HFF-Myc (cell line): ENCODE results near the gene CC2D2A.
"Not testable (repeated sequence)": the region's sequence is repeated elsewhere in the genome, so short reads cannot be mapped to it uniquely, and the experiment has no call there.

ENCODE experiments used
- DNase-seq: peaks from one replicate; pipeline ENCODE4 v3.0.0-alpha.2; 2011; ENCODE audit warnings: low read depth; ENCODE audit errors: extremely low read depth
- H3K4me3 ChIP-seq: replicated peaks from 2 replicates; pipeline ENCODE4 v1.5.1; 2011; ENCODE audit warnings: low read depth, mild to moderate bottlenecking, control low read depth, low read length
- CTCF ChIP-seq: IDR thresholded peaks from 2 replicates; pipeline ENCODE4 v1.5.1; 2012; ENCODE audit warnings: mild to moderate bottlenecking, low read depth, low read length, control low read depth; ENCODE audit errors: missing control alignments

The CC2D2A gene

GRCh38 chr4:15506464-15506863, 36.8 kb downstream of the CC2D2A start:
- DNase-seq = no peak
- TF ChIP-seq CTCF = no peak
- H3K4me3 ChIP-seq = no peak overlapping the region

- no peak for TF ChIP-seq CTCF
- H3K4me3 ChIP-seq = no peak overlapping the region
- no peak for DNase-seq
Observed at GRCh38 chr4:15507679-15508078, 38.0 kb downstream of the CC2D2A start.

- no peak for TF ChIP-seq CTCF
- no peak overlapping the region for H3K4me3 ChIP-seq
- no peak for DNase-seq
Observed at GRCh38 chr4:15510961-15511360, 41.3 kb downstream of the CC2D2A start.

GRCh38 chr4:15513545-15513944, 43.9 kb downstream of the CC2D2A start:
- DNase-seq = no peak
- no peak for TF ChIP-seq CTCF
- no peak overlapping the region for H3K4me3 ChIP-seq

- no peak for TF ChIP-seq CTCF
- DNase-seq = no peak
- H3K4me3 ChIP-seq = no peak overlapping the region
Observed at GRCh38 chr4:15515106-15515505, 45.4 kb downstream of the CC2D2A start.

- no peak for DNase-seq
- TF ChIP-seq CTCF = no peak
Observed at GRCh38 chr4:15516494-15516893, 46.8 kb downstream of the CC2D2A start.

GRCh38 chr4:15517681-15518080, 48.0 kb downstream of the CC2D2A start:
- H3K4me3 ChIP-seq, DNase-seq: not testable (repeated sequence)

More at GRCh38 chr4:15516494-15516893, 46.8 kb downstream of the CC2D2A start:
- H3K4me3 ChIP-seq = no peak overlapping the region
